H1 (cell line): ENCODE measurements around the gene DNAJA1. TPM values are rescaled to one million over a fixed set of nuclear protein-coding genes. Genes with fewer than 3 reads are reported as not detected.

ENCODE experiments used
- CTCF ChIA-PET: fragments of 300-600 bp; sonication (Branson Sonifier 250); formaldehyde crosslinking; loops from one replicate; lab custom pipeline; 2021; ENCODE audit not compliant: partially characterized antibody; lab: Charles Lee
- POLR2A ChIA-PET: fragments of 300-600 bp; sonication (Branson Sonifier 250); formaldehyde crosslinking; loops from one replicate; lab custom pipeline; 2021; ENCODE audit warnings: inconsistent platforms; ENCODE audit not compliant: partially characterized antibody; lab: Charles Lee
- DNase-seq, 2 experiments: peaks; one replicate each; pipeline versions ENCODE4 v3.0.0 to v3.0.0-alpha.2; 2010 to 2022; ENCODE audit warnings: low spot score in 2 of 2, low read depth in 1 of 2, mixed read lengths in 1 of 2
- FAIRE-seq: peaks from 2 replicates; lab custom pipeline; 2011; peaks lifted over from hg19 to GRCh38; lab: Jason Lieb, UNC
- H2AFZ ChIP-seq: 2 replicates; pipeline ENCODE4 v1.8.1; 2012; ENCODE audit warnings: low read length, inconsistent platforms
- H2AK5ac ChIP-seq: 2 replicates; pipeline ENCODE4 v1.6.1; 2013; ENCODE audit warnings: low read depth, low read length
- H2BK120ac ChIP-seq: replicated peaks from 2 replicates; pipeline ENCODE3; 2013; ENCODE audit warnings: low read depth, low read length, inconsistent platforms
- H2BK12ac ChIP-seq: 2 replicates; pipeline ENCODE4 v1.6.1; 2013; ENCODE audit warnings: low read depth, low read length
- H2BK15ac ChIP-seq: 2 replicates; pipeline ENCODE4 v1.6.1; 2013; ENCODE audit warnings: low read length
- H2BK20ac ChIP-seq: 2 replicates; pipeline ENCODE4 v1.6.1; 2013; ENCODE audit warnings: low read length
- H2BK5ac ChIP-seq: 2 replicates; pipeline ENCODE4 v1.6.1; 2013; ENCODE audit warnings: low read depth, low read length
- H3K14ac ChIP-seq: 2 replicates; pipeline ENCODE4 v1.6.1; 2013; ENCODE audit warnings: inconsistent platforms; ENCODE audit not compliant: insufficient read length
- H3K18ac ChIP-seq: 2 replicates; pipeline ENCODE4 v1.6.1; 2013; ENCODE audit warnings: low read length; ENCODE audit errors: extremely low read depth
- H3K23ac ChIP-seq: 2 replicates; pipeline ENCODE4 v1.6.1; 2013; ENCODE audit warnings: inconsistent platforms; ENCODE audit not compliant: insufficient read length
- H3K23me2 ChIP-seq: 2 replicates; pipeline ENCODE4 v1.6.1; 2013; ENCODE audit warnings: low read depth, low read length
- H3K27ac ChIP-seq: 2 replicates; pipeline ENCODE4 v1.6.1; 2011; ENCODE audit warnings: low read depth, low read length, inconsistent platforms
- H3K27me3 ChIP-seq, 4 experiments: replicated peaks in 1 of 4; 1 replicate in 1 of 4; 2 replicates in 3 of 4; pipeline versions ENCODE4 v1.6.1 to v1.8.1; 2011 to 2013; ENCODE audit warnings: low read length in 3 of 4, mild to moderate bottlenecking in 3 of 4, inconsistent platforms in 2 of 4, mixed read lengths in 2 of 4, moderate library complexity in 1 of 4; ENCODE audit not compliant: control insufficient read depth in 3 of 4, insufficient read depth in 3 of 4; ENCODE audit errors: extremely low read depth in 1 of 4
- H3K36me3 ChIP-seq, 4 experiments: 2 replicates each; pipeline versions ENCODE4 v1.6.1 to v1.8.1; 2011 to 2013; ENCODE audit warnings: mild to moderate bottlenecking in 4 of 4, low read length in 3 of 4, moderate library complexity in 2 of 4, control low read depth in 1 of 4, inconsistent platforms in 1 of 4; ENCODE audit not compliant: insufficient read depth in 4 of 4, control insufficient read depth in 2 of 4
- H3K4ac ChIP-seq: replicated peaks from 2 replicates; pipeline ENCODE3; 2013; ENCODE audit warnings: low read length, low read depth, mixed read lengths, inconsistent platforms; ENCODE audit not compliant: insufficient read length
- H3K4me1 ChIP-seq, 4 experiments: replicated peaks in 1 of 4; 1 replicate in 1 of 4; 2 replicates in 3 of 4; pipeline versions ENCODE4 v1.6.1 to v1.8.1; 2011 to 2013; ENCODE audit warnings: low read length in 3 of 4, inconsistent platforms in 2 of 4, mixed read lengths in 1 of 4; ENCODE audit not compliant: insufficient read depth in 4 of 4, control insufficient read depth in 3 of 4
- H3K4me2 ChIP-seq, 2 experiments: 2 replicates each; pipeline versions ENCODE4 v1.6.1 to v1.8.1; 2011 to 2013; ENCODE audit warnings: low read depth in 2 of 2, low read length in 2 of 2, control low read depth in 1 of 2, inconsistent platforms in 1 of 2, mild to moderate bottlenecking in 1 of 2; ENCODE audit not compliant: insufficient read depth in 1 of 2
- H3K4me3 ChIP-seq, 4 experiments: fragments of 200-600, 300-600 bp in 1 of 4; sonication (generic), shearing (Covaris generic), sonication (Bioruptor Twin) in 1 of 4; 2 replicates each; pipeline versions ENCODE4 v1.5.1 to v1.8.1; 2011 to 2016; ENCODE audit warnings: low read length in 4 of 4, low read depth in 3 of 4, control low read depth in 2 of 4, inconsistent platforms in 2 of 4, mild to moderate bottlenecking in 2 of 4, mixed read lengths in 1 of 4, moderate library complexity in 1 of 4; ENCODE audit not compliant: insufficient read depth in 2 of 4; ENCODE audit errors: extremely low read depth in 1 of 4
- H3K56ac ChIP-seq: replicated peaks from 2 replicates; pipeline ENCODE3; 2013; ENCODE audit warnings: low read depth, mild to moderate bottlenecking, mixed read lengths, low read length, inconsistent platforms; ENCODE audit not compliant: insufficient read length
- H3K79me1 ChIP-seq: 2 replicates; pipeline ENCODE4 v1.6.1; 2013; ENCODE audit warnings: low read depth, low read length, control low read depth
- H3K79me2 ChIP-seq, 2 experiments: 2 replicates each; pipeline versions ENCODE4 v1.6.1 to v1.8.1; 2012 to 2013; ENCODE audit warnings: low read length in 2 of 2, mild to moderate bottlenecking in 2 of 2, inconsistent platforms in 1 of 2; ENCODE audit not compliant: insufficient read depth in 2 of 2, control insufficient read depth in 1 of 2
- H3K9ac ChIP-seq, 4 experiments: replicated peaks in 1 of 4; 1 replicate in 1 of 4; 2 replicates in 3 of 4; pipeline versions ENCODE4 v1.6.1 to v1.8.1; 2011 to 2013; ENCODE audit warnings: low read depth in 3 of 4, low read length in 3 of 4, control low read depth in 2 of 4, mild to moderate bottlenecking in 2 of 4, moderate library complexity in 2 of 4, inconsistent platforms in 1 of 4; ENCODE audit errors: extremely low read depth in 1 of 4
- H3K9me3 ChIP-seq, 2 experiments: 2 replicates each; pipeline versions ENCODE4 v1.6.1 to v1.8.1; 2012 to 2013; ENCODE audit warnings: mild to moderate bottlenecking in 2 of 2, moderate library complexity in 2 of 2, control low read depth in 1 of 2, inconsistent platforms in 1 of 2, low read depth in 1 of 2, low read length in 1 of 2, mixed read lengths in 1 of 2; ENCODE audit not compliant: insufficient read depth in 2 of 2
- H4K20me1 ChIP-seq, 2 experiments: replicated peaks in 1 of 2; 2 replicates each; pipeline versions ENCODE3 to v1.8.1; 2011 to 2013; ENCODE audit warnings: inconsistent platforms in 2 of 2, low read length in 2 of 2, mild to moderate bottlenecking in 1 of 2; ENCODE audit not compliant: insufficient read depth in 2 of 2, control insufficient read depth in 1 of 2
- H4K5ac ChIP-seq: 2 replicates; pipeline ENCODE4 v1.6.1; 2013; ENCODE audit warnings: low read length, low read depth, mixed read lengths, inconsistent platforms; ENCODE audit not compliant: insufficient read length
- H4K8ac ChIP-seq: 2 replicates; pipeline ENCODE4 v1.8.0; 2013; ENCODE audit warnings: mild to moderate bottlenecking, moderate library complexity, low read length, inconsistent platforms; ENCODE audit not compliant: insufficient read depth; ENCODE audit errors: extremely low read depth
- H4K91ac ChIP-seq: replicated peaks from 2 replicates; pipeline ENCODE3; 2013; ENCODE audit warnings: low read length, mixed read lengths, inconsistent platforms; ENCODE audit not compliant: insufficient read length
- KDM1A ChIP-seq: fragments of 200-600, 300-600 bp; sonication (generic); IDR thresholded peaks from 2 replicates; pipeline ENCODE4 v1.7.1; 2016; ENCODE audit warnings: mild to moderate bottlenecking, low read length, borderline replicate concordance
- KDM4A ChIP-seq: IDR thresholded peaks from one replicate; pipeline ENCODE4 v1.7.1; 2012; ENCODE audit warnings: low read depth, mild to moderate bottlenecking, moderate library complexity, low read length, inconsistent platforms; ENCODE audit not compliant: severe bottlenecking
- MAX ChIP-seq: IDR thresholded peaks from 2 replicates; pipeline ENCODE4 v1.6.1; 2012; ENCODE audit warnings: inconsistent platforms
- NRF1 ChIP-seq: IDR thresholded peaks from 2 replicates; pipeline ENCODE4 v1.6.1; 2011; ENCODE audit warnings: mild to moderate bottlenecking, low read depth, low read length, improper control_type of control experiment
- RXRA ChIP-seq: IDR thresholded peaks from 2 replicates; pipeline ENCODE4 v1.6.1; 2011; ENCODE audit warnings: low read depth, mild to moderate bottlenecking, low read length, moderate library complexity; ENCODE audit not compliant: insufficient read depth
- SP2 ChIP-seq: IDR thresholded peaks from 2 replicates; pipeline ENCODE4 v1.6.1; 2012; ENCODE audit warnings: mild to moderate bottlenecking, low read length, inconsistent platforms
- TAF1 ChIP-seq: IDR thresholded peaks from 2 replicates; pipeline ENCODE4 v1.6.1; 2011; ENCODE audit warnings: mild to moderate bottlenecking, low read depth, low read length
- TCF12 ChIP-seq: IDR thresholded peaks from 2 replicates; pipeline ENCODE4 v1.6.1; 2011; ENCODE audit warnings: low read depth, mild to moderate bottlenecking, low read length
- USF2 ChIP-seq: IDR thresholded peaks from 2 replicates; pipeline ENCODE4 v1.6.1; 2011; ENCODE audit warnings: low read length, improper control_type of control experiment
- WGBS, 2 experiments: shearing (Covaris generic) in 1 of 2; methylation state at CpG; one replicate each; pipeline versions ENCODE4 v1.1.6 to v1.1.7; 2013 to 2015; ENCODE audit warnings: low lambda C conversion rate in 2 of 2, mixed read lengths in 2 of 2, inconsistent platforms in 1 of 2, low coverage in 1 of 2, missing lambda C conversion rate in 1 of 2; ENCODE audit not compliant: insufficient replicate concordance in 2 of 2, insufficient coverage in 1 of 2, insufficient read length in 1 of 2; ENCODE audit errors: extremely low coverage in 1 of 2, missing lambda C conversion rate in 1 of 2; 5-methylcytosine and 5-hydroxymethylcytosine counted together
- polyA plus RNA-seq, 7 experiments: library from polyadenylated mRNA; depleted of rRNA in 3 of 7; stranded (reverse) in 5 of 7; unstranded in 2 of 7; fragments of >200 nt in 5 of 7; fragments of 200-250 nt in 2 of 7; gene quantifications; 1 replicate in 5 of 7; 2 replicates in 1 of 7; 4 replicates in 1 of 7; pipeline versions ENCODE4 v1.2.1 to v1.2.3, GENCODE V29; 2011 to 2013; ENCODE audit warnings: missing spikeins in 2 of 7, mixed read lengths in 2 of 7
- total RNA-seq: library from RNA; stranded (reverse); fragmentation: NEBNext Ultra II Directional; extraction: Animal tissue kit (Norgen Biotek cat#: 25700); gene quantifications from 2 replicates; pipeline ENCODE4 v1.2.1, GENCODE V29; 2021
- TF ChIP-seq, protein P1 (sequence below), 3 experiments: IDR thresholded peaks; 1 replicate in 2 of 3; 2 replicates in 1 of 3; pipeline versions ENCODE4 v1.5.1 to v1.6.1; 2011; ENCODE audit warnings: low read length in 3 of 3, mild to moderate bottlenecking in 3 of 3, inconsistent platforms in 2 of 3, low read depth in 1 of 3, moderate library complexity in 1 of 3; ENCODE audit not compliant: insufficient read depth in 1 of 3; ENCODE audit errors: control extremely low read depth in 1 of 3

Gene DNAJA1
- total and polyA plus RNA-seq, 2 of the 8 experiments (the other 6 are each of a cell fraction or from before 2014, with no cell fraction given): 54.4 to 159 TPM

- H2BK12ac ChIP-seq: no peak overlapping the region
- H3K23ac ChIP-seq: no peak overlapping the region
- H3K18ac ChIP-seq: no peak overlapping the region
- H4K8ac ChIP-seq: peak overlapping the region; percentile 51; the same call in 1 of the 2 replicates
- H2BK20ac ChIP-seq: no peak overlapping the region
- H4K5ac ChIP-seq: no peak overlapping the region
- H3K27me3 ChIP-seq: no peaks in the 10 kb centered on the region
- WGBS, 2 experiments: 94% methylated on average over 5 of the region's 5 CpGs; no CpG with 5 or more reads in 1 of the 2 experiments
- H4K20me1 ChIP-seq: no peaks in the 10 kb centered on the region
- no peak overlapping the region for H2AFZ ChIP-seq
- no peak overlapping the region for H3K4ac ChIP-seq
- CTCF ChIA-PET: interaction anchor here (0.6 to 2.7 kb wide), 7 partner anchors 25 to 144 kb away, joined by 3 to 26 read pairs (median 3); no protein-coding TSS in a partner anchor
- no peak overlapping the region for H2BK15ac ChIP-seq
- no peak overlapping the region for H3K56ac ChIP-seq
- FAIRE-seq: no peak
- POLR2A ChIA-PET: interaction anchor here (1.0 kb wide), 1 partner anchor 146 kb away, joined by 3 read pairs; no protein-coding TSS in a partner anchor
- H3K79me2 ChIP-seq: no peaks in the 10 kb centered on the region
- H3K4me1 ChIP-seq: no peaks in the 10 kb centered on the region; a peak in 1 of 7 replicates
- no peak overlapping the region for H3K14ac ChIP-seq
- H4K91ac ChIP-seq: no peak overlapping the region
- H3K23me2 ChIP-seq: no peaks in the 10 kb centered on the region
- no peak overlapping the region for H2BK120ac ChIP-seq
- peaks cover 4 to 13% of the 10 kb centered on the region in 2 experiments; a peak in 2 of 4 replicates for H3K9me3 ChIP-seq
- H2AK5ac ChIP-seq: no peak overlapping the region; the same call in 1 of the 2 replicates
- H3K27ac ChIP-seq: no peak overlapping the region
- no peak for DNase-seq
- H3K4me2 ChIP-seq: no peak overlapping the region
- no peaks in the 10 kb centered on the region for H3K36me3 ChIP-seq
- H3K79me1 ChIP-seq: no peaks in the 10 kb centered on the region
- no peak overlapping the region for H3K4me3 ChIP-seq
- no peak overlapping the region for H3K9ac ChIP-seq
- H2BK5ac ChIP-seq: no peak overlapping the region
- TF ChIP-seq RXRA (no peak), SP2 (no peak), KDM4A (no peak), NRF1 (no peak), KDM1A (no peak), USF2 (no peak), TAF1 (no peak), MAX (no peak), TCF12 (no peak)
- TF ChIP-seq, protein P1, sequence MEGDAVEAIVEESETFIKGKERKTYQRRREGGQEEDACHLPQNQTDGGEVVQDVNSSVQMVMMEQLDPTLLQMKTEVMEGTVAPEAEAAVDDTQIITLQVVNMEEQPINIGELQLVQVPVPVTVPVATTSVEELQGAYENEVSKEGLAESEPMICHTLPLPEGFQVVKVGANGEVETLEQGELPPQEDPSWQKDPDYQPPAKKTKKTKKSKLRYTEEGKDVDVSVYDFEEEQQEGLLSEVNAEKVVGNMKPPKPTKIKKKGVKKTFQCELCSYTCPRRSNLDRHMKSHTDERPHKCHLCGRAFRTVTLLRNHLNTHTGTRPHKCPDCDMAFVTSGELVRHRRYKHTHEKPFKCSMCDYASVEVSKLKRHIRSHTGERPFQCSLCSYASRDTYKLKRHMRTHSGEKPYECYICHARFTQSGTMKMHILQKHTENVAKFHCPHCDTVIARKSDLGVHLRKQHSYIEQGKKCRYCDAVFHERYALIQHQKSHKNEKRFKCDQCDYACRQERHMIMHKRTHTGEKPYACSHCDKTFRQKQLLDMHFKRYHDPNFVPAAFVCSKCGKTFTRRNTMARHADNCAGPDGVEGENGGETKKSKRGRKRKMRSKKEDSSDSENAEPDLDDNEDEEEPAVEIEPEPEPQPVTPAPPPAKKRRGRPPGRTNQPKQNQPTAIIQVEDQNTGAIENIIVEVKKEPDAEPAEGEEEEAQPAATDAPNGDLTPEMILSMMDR (IDR thresholded peaks at IDR 0.05; ENCODE audit: control extremely low read depth in 1 of 3, insufficient read depth in 1 of 3, low read depth in 1 of 3, low read length in 3 of 3): no peak
These were observed 57.1 kb downstream of the DNAJA1 start for GRCh38 chr9:33082128-33082527.
